Central memory CD4-positive, alpha-beta T cell (primary cell): Measurements from ENCODE around the gene OPA3.
"Not testable (repeated sequence)": the region's sequence is repeated elsewhere in the genome, so short reads cannot be mapped to it uniquely, and the experiment has no call there.

Experiments used
- DNase-seq: peaks from one replicate; pipeline ENCODE4 v3.0.0; 2022
- total RNA-seq, 3 experiments: gene quantifications; one replicate each; lab custom pipeline; 2026; lab: John Stamatoyannopoulos, UW

OPA3 gene
- 19.5 to 44.6 (median 29.3) reads per million in 3 experiments for total RNA-seq

DNA sequence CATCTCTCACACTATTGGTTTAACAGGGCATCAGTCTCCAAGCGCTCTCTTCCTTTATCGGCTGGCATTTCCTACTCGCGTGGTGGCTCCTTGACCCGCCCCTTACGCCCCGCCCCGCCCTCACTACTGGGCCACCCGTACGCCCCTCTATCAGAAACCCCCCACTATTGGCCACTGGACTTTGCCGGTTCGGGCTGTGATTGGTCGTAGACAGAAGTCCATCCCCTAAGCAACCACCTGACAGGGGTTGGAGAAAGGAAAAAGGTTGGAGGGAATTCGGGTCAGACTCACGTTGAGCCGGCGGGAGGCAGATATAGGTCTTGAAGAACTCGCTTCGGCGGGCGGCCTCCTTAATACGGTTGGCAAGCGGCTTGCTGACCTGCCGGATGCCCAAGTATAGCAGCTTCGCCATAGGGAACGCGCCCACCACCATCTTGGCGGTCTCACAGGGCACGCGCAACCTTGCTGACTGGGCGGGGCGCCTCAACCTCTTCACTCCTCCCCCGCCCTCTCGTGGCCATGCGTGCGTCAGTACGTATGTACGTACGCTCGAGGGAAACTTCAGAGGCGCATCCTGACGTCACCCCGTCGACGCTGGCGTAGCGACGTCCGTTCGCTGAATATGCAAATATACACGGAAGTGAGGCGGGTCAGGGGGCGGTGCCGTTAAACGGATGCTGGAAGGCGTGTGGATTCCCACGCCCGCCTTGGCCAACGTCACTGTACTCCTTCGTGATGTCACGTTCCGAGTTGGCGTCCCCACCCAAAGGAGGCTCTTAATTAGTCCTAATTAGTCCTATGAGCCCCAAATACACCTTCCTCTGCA lies at the start of gene OPA3:
TSS of gene OPA3 (minus strand) at position 471 of the 826 bp plus-strand sequence. CDS start at position 433, 38 bp downstream.
- DNase-seq: peak; percentile 99

DNA sequence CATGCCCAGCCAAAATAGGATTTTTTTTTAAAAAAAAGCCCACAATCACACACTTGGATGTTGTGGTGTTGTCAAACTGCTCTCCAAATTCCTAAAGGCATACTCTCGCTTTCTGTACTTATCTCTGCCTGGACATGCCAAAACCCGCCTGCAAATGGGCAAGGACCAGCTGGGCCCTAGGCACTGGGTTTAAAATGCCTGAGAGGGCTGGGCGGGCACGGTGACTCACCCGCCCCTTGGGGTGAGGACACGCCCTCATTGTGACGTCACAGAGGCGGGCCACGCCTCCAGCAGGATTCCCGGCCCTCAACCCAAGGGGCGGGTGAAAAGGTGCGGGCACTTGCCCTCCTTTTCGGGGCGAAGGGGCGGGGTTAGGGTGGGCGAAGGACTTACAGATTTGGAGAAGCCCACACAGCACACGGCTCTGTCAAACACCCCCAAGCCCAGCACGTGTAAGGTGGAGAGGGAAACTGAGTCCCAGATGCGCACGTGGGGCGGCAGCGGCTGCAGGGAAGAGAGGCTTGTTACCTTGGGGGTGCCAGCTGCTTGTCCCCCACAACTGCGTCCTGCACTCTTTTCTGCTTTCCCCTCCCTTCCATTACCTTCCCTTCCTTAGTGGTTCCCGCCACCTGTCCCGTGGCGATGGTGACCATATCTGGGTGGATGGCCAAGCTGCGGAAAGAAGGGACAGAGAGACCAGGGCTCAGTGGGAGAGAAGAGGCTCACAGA lies 48.0 kb upstream of the OPA3 start:
- DNase-seq: peak; percentile 17

DNA sequence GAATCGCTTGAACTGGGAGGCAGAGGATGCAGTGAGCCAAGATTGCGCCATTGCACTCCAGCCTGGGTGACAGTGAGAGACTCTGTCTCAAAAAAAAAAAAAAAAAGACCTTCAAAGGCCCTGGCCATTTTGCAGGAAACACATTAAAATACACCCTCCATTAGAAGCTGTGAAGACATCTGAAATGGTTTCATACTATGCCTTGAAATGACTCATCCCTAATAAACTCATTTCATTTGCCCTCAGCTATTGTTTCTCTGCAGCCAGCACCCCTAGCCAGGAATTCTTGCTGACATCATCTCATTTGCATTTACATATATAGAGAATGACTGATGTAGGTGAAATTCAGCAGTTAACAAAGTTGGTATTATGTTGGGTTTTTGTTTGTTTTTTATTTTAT lies 45.9 kb upstream of the OPA3 start:
- no peak for DNase-seq

DNA sequence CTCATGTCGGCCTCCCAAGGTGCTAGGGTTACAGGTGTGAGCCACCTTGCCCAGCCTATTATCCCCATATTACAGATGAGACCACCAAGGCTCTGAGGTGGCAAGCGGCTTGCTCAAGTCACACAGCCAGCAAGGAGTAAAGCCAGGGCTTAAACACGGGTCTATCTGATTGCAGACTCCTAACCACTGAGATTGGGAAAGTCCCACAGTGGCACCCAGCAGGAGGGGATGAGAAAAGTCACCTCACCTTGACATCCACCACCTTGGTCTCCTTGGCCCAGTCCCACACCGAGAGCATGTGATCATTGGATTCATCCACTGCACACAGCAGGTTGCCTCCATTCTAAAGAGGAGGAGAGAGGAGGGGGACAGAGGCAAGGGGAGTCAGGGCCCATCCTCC lies 45.1 kb upstream of the OPA3 start:
- no peak for DNase-seq

DNA sequence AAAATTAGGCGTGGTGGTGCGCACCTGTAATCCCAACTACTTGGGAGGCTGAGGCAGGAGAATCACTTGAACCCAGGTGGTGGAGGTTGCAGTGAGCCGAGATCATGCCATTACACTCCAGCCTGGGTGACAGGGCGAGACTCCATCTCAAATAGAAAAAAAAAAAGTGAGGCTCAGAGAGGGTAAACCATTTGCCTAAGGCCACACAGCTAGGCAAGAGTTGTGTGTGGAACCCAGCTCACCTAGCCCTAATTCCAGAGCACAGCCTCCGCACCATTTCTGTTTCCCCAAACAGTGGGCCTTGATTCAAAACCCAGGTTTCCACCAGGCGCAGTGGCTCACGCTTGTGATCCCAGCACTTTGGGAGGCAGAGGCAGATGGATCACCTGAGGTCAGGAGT lies 43.6 kb upstream of the OPA3 start:
- not testable (repeated sequence) for DNase-seq

DNA sequence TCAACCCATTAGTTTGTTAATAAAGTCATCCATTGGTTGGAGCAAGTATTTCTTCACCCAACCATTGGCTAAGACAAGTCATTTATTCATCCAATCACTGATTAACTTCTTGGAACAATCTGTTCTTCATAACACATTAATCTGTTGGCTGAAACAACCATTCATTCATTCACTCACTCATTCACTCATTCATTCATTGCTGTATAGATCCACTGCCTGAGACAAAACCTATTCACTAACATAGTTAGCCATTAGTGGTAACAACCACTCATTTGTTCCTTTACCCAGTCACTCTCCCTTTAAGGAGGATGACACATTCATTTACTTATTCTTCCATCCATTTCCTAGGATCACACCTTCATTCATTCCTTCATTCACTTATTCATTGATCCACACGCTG lies 39.4 kb upstream of the OPA3 start:
- no peak for DNase-seq

DNA sequence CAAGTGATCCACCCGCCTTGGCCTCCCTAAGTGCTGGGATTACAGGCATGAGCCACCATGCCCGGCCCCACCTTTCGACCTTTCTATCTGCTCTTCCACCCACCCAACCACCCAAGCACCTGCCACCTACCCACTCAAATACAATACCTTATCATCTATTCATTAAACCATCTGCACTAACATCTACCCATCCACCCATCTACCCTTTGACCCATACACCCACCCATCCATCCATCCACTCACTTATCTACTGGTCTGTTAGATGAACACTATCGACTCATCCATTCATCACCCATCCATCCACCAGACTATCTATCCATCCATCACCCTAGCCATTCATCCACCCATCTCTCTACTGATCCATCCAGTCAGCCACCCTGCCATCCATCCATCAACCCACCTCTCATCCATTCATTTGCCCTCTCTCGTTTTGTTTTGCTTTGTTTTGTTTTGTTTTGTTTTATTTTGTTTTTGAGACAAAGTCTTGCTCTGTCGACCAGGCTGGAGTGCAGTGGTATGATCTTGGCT lies 37.4 kb upstream of the OPA3 start:
- DNase-seq: no peak

DNA sequence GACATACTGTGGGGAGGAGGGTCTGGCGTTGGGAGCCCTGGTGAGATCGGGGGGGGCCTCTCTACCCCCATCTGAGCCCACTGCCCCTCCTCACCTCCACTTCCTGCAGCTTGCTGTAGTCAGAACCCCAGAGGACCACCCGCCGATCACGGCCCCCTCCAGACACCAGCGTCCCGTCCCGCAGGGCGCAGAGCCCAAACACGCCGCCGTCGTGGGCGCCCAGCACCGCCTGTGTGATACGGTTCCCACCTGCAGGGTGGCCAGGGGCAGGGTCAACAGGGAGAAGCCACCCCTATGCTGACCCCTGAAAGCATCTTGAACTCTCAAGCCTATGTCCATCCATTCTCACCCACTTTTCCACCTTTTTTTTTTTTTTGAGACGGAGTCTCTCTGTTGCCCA lies 36.8 kb upstream of the OPA3 start:
- no peak for DNase-seq

DNA sequence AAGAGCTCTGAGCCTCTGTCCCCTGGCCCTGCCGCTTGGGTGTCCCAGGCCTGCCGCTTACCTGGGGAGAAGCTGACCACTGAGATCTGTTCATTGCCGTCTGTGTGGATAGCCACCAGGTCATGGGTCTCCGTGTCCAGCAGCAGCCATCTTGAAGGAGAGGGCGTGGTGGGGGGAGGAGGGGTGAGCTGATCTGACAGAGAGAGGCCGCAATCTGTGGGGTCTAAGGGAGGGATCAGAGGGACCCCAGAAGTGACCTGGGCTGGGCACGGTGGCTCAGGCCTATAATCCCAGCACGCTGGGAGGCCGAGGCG lies 32.1 kb upstream of the OPA3 start:
- no peak for DNase-seq

DNA sequence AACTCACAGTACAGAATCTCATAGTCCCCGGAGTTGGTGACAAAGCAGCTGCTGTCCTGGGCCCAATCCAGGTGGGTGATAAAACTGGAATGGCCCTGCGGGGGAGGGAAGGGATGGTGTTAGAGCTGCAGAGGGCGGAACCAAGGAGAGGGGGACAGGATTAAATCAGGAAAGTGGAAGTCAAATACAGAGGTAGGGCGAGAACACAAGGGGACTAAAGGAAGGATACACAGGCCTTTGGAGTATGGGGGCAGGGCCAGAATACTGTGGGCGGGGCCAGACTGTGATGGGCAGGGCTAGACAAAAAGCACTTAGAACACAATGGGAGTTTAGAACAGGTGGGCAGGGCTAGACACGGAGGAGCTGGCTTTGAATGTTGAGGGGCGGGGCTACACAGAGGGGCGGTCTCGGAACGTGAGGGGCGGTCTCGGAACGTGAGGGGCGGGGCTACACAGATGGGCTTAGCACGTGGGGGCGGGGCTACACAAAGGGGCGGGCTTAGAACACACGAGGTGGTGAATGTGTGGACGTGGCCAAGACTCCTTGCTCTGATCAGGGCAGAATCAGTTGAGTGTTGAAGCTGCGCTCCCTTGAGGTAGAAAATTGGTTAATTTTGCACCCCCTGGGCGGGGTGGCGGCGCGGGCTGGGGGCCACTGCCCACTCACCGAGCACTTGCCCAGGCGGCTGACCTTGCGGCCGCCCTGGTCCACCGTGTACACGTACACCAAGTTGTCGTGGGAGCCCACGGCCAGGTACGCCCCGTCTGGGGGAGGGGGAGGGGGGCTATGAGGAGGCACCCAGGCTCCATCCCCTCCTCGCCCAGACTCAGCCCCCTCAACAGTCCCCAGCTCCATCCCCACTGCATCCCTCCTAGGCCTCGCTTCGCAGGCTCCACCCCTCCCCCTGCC lies 31.4 kb upstream of the OPA3 start:
- DNase-seq: peak; percentile 77

DNA sequence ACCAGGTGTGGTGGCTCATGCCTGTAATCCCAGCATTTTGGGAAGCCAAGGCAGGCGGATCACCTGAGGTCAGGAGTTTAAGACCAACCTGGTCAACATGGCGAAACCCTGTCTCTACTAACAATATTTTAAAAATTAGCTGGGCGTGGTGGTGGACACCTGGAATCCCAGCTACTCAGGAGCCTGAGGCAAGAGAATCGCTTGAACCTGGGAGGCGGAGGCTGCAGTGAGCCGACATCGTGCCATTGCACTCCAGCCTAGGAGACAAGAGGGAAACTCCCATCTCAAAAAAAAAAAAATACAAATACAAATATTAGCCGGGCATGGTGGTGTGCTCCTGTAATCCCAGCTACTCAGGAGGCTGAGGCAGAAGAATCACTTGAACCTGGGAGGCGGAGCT lies 30.5 kb upstream of the OPA3 start:
- DNase-seq: not testable (repeated sequence)

DNA sequence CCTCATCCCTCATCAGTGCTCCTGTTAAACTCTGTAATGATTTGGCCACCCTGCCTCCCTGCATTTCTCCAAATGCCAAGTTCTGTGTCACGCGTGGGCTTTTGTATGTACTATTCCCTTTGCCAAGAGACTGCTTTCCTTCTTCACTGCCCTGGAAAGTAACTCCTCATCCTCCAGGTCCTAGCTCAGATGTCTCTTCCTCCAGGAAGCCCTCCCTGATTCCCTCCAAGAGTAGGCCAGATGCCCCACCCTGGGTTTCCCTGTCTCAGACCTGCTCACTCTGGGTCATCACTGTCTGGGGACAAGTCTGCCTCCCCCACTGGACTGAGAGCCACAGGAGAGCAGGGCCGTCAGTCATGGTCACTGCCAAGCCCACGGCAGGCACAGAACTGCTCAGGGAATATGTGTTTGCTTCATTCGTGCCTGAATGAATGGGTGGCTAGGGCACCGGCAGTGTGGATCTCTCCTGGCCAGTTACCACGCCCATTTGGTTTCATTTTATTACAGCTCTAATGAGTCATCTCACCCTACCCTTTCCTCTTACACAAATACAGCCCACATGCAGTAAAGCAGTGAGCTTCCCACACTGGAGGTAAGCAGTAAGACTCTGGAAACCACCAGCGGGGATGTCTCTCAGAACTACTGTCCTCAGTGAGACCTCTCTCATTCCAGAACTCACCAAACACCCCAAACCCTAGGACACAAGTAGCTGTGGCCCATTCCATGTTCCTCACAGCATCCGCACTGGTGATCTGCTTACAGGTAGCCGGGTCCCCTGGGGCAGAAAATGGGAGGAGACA lies 29.5 kb upstream of the OPA3 start:
- no peak for DNase-seq

DNA sequence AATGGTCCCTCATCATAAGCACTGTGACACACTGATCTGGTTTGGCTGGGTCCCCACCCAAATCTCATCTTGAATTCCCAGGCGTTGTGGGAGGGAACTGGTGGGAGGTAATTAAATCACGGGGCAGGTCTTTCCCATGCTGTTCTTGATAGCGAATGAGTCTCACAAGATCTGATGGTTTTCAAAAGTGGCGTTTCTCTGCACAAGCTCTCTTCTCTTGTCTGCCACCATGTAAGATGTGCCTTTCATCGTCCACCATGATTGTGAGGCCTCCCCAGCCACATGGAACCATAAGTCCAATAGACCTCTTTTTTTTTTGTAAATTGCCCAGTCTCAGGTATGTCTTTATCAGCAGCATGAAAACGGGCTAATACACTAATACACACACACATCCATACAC lies 24.3 kb upstream of the OPA3 start:
- DNase-seq: no peak

DNA sequence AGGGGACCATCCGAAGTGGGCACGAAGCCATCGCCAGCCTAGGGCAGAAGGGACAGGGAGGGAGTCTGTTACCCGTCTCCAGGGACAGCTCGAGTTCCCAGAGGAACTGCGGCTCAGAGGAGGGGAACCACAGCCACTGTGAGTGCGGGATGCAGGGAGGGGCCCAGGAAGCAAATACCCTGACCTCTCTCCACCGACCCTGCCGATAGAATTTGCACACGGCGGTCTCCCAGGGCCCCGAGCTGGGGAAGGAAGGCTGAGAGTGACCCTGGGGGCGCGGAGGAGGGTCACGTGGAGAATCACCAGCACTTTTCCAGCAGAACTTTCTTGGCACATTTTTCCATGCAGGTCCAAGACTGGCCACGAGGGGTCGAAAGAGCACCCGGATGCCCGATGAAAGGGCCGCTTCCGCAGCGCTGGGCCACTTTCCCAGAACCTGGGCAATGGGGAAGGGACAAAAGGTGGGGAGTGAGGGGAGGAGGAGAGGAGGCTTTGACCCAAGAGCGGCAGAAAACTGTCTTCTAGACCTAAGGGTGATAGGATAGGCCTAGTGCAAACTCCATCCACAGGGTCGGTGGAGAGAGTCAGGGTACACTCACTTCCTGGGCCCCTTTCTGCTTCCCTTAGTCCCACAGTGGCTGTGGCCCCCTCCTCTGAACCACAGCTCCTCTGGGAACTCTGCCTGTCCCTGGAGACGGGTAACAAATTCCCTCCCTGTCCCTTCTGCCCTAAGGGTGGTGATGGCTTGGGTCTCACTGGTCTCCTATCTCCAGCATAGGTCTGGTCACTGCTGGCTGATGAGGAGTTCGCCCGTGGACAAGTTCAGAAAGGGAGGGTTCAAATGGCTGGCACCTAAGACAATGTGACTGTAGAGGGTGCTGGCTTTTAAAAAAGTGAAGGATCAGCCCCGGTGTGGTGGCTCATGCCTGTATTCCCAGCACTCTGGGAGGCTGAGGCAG lies 22.7 kb upstream of the OPA3 start:
- DNase-seq: peak; percentile 19

DNA sequence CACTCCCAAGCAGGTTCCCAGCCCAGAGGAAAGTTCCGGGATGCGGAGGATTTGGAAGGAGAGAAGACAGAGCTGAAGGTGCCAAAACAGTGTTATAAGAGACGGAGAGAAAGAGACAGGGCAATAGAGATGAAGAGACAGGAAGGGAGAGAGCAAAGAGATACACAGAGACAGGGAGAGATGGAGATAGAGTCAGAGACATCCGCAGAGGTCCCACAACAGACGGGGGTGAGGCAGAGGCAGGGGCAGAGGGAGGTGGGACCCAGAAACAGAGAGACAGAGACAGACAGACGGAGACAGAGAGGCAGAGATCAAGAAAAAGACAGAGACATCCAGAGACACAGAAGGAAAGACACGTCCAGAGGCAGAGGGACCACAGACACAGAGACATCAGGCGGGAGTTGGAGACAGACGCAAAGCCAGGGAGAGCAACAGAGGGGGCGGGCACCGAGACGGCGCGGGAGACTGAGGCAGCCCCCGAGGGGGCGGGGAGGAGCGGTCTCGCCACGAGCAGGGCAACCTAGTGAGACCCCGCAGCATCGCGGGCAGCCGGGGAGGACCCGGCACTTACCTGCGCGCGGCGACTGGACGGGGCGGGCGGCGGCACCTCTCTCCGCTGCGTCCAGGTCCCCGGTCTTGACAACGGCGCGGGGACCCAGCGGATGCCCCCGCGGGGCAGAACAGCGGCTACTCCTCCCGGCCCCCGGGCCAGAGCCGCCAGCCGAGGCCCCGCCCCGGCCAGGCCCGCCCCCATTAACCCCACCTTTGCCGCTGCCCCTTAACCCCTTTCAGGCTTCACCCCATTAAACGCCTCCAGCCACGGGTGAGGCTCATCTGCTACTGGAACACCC lies 17.1 kb upstream of the OPA3 start, which contains the start of gene GPR4:
TSS of gene GPR4 (minus strand) at position 689 of the 851 bp plus-strand sequence. CDS start 10,346 bp downstream, outside the sequence.
- no peak for DNase-seq

DNA sequence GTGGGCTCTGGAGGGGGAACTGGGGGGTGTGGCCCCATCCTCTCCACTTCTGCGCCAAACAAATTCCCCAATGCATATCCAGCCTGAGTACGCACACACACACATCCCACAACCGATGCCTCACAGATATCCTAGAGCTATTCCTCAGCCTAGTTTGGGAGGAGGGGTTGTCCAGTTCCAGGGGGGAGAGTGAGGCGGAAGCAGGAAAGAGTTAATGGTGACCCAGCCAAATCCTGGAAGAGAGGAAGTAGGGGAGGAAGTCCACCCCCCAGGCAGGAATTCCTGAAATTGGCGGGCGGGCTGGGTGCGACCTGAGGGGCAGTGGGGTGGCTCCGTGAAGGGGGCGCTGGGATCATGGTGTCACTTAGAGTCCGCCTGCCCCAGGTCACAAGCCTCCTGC lies 16.5 kb upstream of the OPA3 start:
- no peak for DNase-seq

DNA sequence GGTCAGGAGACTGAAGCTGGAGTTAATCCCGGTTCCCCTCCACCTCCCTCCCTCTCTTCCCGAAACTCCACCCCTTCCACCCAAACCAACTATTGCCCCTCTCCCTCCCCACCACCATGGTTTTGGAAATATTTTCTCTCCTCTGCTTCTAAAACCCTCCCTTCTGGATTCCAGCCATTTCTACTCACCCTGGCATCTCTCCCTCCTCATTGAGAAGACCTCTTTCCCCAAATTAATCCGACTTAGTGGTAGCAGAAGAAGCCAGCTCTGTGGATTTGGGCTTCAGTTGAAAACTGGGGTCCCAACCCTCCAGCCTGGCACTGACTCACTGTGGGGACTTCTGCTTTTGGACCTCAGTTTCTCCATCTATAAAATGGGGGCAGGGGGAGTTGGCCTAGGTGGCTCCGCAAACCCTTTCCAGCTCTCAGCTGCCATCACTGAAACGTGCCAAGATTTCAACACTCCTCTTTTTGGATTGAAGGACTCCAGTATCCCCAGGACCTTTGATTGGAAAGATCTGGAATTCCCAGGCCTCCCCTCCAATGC lies 15.8 kb upstream of the OPA3 start:
- DNase-seq: no peak

DNA sequence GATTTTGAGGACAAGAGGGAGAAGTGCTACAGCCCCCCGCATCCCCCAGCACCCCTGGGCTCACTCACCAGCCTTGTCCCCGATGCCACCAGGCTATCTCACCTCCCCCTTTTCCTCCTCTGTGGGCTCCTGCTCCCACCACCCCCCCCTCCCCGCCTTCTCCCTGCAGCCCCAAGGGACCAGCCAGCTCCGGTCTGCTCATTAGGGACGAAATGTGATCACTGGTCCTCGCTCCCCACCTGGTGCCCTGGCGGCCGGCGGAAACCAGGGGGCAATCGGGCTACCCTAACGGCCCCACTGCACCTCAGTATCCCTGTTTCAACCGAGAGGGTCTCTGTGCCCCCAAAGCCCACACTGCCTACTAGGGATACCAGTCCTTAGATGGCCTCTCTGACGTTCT lies 14.7 kb upstream of the OPA3 start:
- DNase-seq: no peak

DNA sequence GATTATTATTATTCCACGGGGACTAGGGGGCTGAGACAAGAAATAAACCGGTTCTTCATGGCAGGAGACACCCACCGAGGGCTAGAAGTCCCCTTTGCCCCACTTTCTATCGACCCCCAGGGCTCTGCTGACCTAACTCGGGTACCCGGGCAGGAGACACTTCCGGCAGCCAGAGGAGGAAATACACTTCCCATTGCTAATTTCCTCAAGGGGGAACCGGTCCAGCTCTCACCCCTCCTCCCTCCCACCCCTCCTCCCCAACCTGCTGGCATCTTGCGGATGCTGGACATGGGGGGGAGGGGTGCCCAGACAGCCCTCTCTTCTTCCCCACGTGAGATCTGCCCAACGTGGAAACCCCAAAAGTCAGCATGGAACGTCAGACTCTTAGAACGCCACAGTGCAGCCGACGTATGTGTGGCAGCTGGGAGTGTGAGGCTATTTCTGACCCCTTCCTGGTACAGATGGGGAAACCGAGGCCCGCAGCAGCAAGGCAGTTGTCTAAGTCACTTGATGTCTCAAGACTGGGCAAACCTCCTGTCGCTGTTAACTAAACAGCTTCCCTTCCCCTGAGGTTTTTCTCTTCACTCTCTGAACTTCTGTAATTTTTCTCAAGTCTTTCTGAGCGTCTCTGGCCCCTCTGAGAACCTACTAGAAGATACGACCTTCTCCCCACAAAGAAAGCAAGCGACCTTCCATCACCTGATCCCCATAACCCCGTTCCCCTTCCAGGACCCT lies 13.8 kb upstream of the OPA3 start:
- DNase-seq: no peak
